Measurements from ENCODE around the gene RPL18.

GRCh38 chr19:48627201-48627864 lies 8.4 kb upstream of the RPL18 start:
- TF ChIP-seq, protein P1, sequence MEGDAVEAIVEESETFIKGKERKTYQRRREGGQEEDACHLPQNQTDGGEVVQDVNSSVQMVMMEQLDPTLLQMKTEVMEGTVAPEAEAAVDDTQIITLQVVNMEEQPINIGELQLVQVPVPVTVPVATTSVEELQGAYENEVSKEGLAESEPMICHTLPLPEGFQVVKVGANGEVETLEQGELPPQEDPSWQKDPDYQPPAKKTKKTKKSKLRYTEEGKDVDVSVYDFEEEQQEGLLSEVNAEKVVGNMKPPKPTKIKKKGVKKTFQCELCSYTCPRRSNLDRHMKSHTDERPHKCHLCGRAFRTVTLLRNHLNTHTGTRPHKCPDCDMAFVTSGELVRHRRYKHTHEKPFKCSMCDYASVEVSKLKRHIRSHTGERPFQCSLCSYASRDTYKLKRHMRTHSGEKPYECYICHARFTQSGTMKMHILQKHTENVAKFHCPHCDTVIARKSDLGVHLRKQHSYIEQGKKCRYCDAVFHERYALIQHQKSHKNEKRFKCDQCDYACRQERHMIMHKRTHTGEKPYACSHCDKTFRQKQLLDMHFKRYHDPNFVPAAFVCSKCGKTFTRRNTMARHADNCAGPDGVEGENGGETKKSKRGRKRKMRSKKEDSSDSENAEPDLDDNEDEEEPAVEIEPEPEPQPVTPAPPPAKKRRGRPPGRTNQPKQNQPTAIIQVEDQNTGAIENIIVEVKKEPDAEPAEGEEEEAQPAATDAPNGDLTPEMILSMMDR (IDR thresholded peaks at IDR 0.05 in 4 of 5, conservative IDR thresholded peaks at IDR 0.05 in 1 of 5): no peak
- no peak for TF ChIP-seq POLR2A (IDR thresholded peaks at IDR 0.05)

Measured in gastrocnemius medialis (tissue), 4 donors.